Measurements from ENCODE around the gene DLL3. TPM values are rescaled to one million over a fixed set of nuclear protein-coding genes. Genes with fewer than 3 reads are reported as not detected.

DLL3 gene
- total RNA-seq, 1 donor from 2014 or later = 2.7 TPM

- Mint-ChIP-seq H3K36me3 (peaks cover 4% of the 10 kb centered on the region), H3K4me1 (ENCODE audit: unreplicated experiment) (peaks cover 6% of the 10 kb centered on the region), H3K9me3 (no peaks in the 10 kb centered on the region), H3K4me3 (peak overlapping the region; percentile 96), H3K27me3 (no peaks in the 10 kb centered on the region), H3K27ac (peak overlapping the region; percentile 73)
- TF ChIP-seq, protein P1, sequence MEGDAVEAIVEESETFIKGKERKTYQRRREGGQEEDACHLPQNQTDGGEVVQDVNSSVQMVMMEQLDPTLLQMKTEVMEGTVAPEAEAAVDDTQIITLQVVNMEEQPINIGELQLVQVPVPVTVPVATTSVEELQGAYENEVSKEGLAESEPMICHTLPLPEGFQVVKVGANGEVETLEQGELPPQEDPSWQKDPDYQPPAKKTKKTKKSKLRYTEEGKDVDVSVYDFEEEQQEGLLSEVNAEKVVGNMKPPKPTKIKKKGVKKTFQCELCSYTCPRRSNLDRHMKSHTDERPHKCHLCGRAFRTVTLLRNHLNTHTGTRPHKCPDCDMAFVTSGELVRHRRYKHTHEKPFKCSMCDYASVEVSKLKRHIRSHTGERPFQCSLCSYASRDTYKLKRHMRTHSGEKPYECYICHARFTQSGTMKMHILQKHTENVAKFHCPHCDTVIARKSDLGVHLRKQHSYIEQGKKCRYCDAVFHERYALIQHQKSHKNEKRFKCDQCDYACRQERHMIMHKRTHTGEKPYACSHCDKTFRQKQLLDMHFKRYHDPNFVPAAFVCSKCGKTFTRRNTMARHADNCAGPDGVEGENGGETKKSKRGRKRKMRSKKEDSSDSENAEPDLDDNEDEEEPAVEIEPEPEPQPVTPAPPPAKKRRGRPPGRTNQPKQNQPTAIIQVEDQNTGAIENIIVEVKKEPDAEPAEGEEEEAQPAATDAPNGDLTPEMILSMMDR (conservative IDR thresholded peaks at IDR 0.05) = no peak
- no peak for DNase-seq (ENCODE audit: extremely low spot score, unreplicated experiment)
Measured at GRCh38 chr19:39531834-39532232, 33.1 kb downstream of the DLL3 start.

GRCh38 chr19:39532233-39533002, 33.7 kb downstream of the DLL3 start, which contains the start of gene EID2B:
EID2B (minus strand) TSS chr19:39532852; CDS start chr19:39532802, 50 bp downstream.
- Mint-ChIP-seq H3K27ac (peak within 1 kb of the TSS; percentile 73), H3K4me1 (ENCODE audit: unreplicated experiment) (peaks cover 7% of the 10 kb centered on the region)
- peak; percentile 98 for DNase-seq (ENCODE audit: extremely low spot score, unreplicated experiment)

GRCh38 chr19:39533003-39533512, 34.3 kb downstream of the DLL3 start:
- Mint-ChIP-seq H3K4me3 (peak overlapping the region; percentile 96), H3K36me3 (peaks cover 4% of the 10 kb centered on the region), H3K4me1 (ENCODE audit: unreplicated experiment) (peaks cover 8% of the 10 kb centered on the region), H3K27ac (peak overlapping the region; percentile 68), H3K27me3 (no peaks in the 10 kb centered on the region), H3K9me3 (no peaks in the 10 kb centered on the region)
- TF ChIP-seq, protein P1 (conservative IDR thresholded peaks at IDR 0.05) = no peak
- no peak for DNase-seq (ENCODE audit: extremely low spot score, unreplicated experiment)

More at GRCh38 chr19:39532233-39533002, 33.7 kb downstream of the DLL3 start, which contains the start of gene EID2B:
- TF ChIP-seq, protein P1 (conservative IDR thresholded peaks at IDR 0.05) = peak; percentile 90
- peaks cover 4% of the 10 kb centered on the region for H3K36me3 Mint-ChIP-seq
- peak within 1 kb of the TSS; percentile 96 for H3K4me3 Mint-ChIP-seq
- H3K9me3 Mint-ChIP-seq = no peaks in the 10 kb centered on the region
- H3K27me3 Mint-ChIP-seq = no peaks in the 10 kb centered on the region

- TF ChIP-seq, protein P1 (conservative IDR thresholded peaks at IDR 0.05) = no peak
- H3K4me1 Mint-ChIP-seq (ENCODE audit: unreplicated experiment) = peaks cover 14% of the 10 kb centered on the region
- DNase-seq (ENCODE audit: extremely low spot score, unreplicated experiment) = no peak
- no peaks in the 10 kb centered on the region for H3K9me3 Mint-ChIP-seq
- no peak overlapping the region for H3K27ac Mint-ChIP-seq
- H3K36me3 Mint-ChIP-seq = no peaks in the 10 kb centered on the region
- H3K27me3 Mint-ChIP-seq = no peaks in the 10 kb centered on the region
- H3K4me3 Mint-ChIP-seq = no peak overlapping the region
Measured at GRCh38 chr19:39533791-39534190, 35.0 kb downstream of the DLL3 start.

- H3K9me3 Mint-ChIP-seq = no peaks in the 10 kb centered on the region
- H3K27me3 Mint-ChIP-seq = peaks cover 6% of the 10 kb centered on the region
- H3K27ac Mint-ChIP-seq = peak overlapping the region; percentile 92
- DNase-seq (ENCODE audit: extremely low spot score, unreplicated experiment) = no peak
- peaks cover 32% of the 10 kb centered on the region for H3K4me1 Mint-ChIP-seq (ENCODE audit: unreplicated experiment)
- TF ChIP-seq, protein P1 (conservative IDR thresholded peaks at IDR 0.05) = no peak
- H3K4me3 Mint-ChIP-seq = peak overlapping the region; percentile 91
- no peaks in the 10 kb centered on the region for H3K36me3 Mint-ChIP-seq
Measured at GRCh38 chr19:39539165-39539517, 40.4 kb downstream of the DLL3 start.
